ENCODE data around the gene CDH18. TPM values are rescaled to one million over a fixed set of nuclear protein-coding genes. Genes with fewer than 3 reads are reported as not detected.
"Not testable (repeated sequence)": the region's sequence is repeated elsewhere in the genome, so short reads cannot be mapped to it uniquely, and the experiment has no call there.

Gene CDH18
- total RNA-seq, 1 donor from 2014 or later: not detected

DNA sequence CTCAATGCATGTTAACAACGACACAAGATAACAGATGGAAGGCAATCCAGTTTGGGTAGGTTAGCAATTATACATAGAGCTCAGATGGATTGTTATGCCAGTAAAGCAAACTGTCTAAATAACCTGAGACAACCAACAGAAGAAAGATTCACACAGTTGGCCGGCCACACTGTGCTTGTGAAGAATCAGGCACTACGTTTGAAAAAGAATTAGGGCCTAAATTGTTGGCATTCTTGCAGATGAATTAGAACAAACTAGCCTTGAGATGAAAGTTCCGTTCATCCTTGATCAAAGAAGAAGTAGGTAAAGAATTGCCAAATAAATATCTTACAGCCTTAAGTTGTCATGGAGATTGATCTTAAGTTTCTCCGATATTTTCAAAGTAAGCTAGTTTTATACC, 210.6 kb downstream of the CDH18 start:
- Mint-ChIP-seq H3K4me3 (no peak overlapping the region), H3K27ac (no peak overlapping the region), H3K27me3 (no peaks in the 10 kb centered on the region), H3K9me3 (peaks cover 2% of the 10 kb centered on the region), H3K36me3 (ENCODE audit: low read depth) (no peaks in the 10 kb centered on the region), H3K4me1 (no peaks in the 10 kb centered on the region)
- ATAC-seq (ENCODE audit: low read depth) (no peak), DNase-seq (no peak)
- ChIA-PET CTCF (no interaction called here), POLR2A (no interaction called here)
- TF ChIP-seq, protein P1, sequence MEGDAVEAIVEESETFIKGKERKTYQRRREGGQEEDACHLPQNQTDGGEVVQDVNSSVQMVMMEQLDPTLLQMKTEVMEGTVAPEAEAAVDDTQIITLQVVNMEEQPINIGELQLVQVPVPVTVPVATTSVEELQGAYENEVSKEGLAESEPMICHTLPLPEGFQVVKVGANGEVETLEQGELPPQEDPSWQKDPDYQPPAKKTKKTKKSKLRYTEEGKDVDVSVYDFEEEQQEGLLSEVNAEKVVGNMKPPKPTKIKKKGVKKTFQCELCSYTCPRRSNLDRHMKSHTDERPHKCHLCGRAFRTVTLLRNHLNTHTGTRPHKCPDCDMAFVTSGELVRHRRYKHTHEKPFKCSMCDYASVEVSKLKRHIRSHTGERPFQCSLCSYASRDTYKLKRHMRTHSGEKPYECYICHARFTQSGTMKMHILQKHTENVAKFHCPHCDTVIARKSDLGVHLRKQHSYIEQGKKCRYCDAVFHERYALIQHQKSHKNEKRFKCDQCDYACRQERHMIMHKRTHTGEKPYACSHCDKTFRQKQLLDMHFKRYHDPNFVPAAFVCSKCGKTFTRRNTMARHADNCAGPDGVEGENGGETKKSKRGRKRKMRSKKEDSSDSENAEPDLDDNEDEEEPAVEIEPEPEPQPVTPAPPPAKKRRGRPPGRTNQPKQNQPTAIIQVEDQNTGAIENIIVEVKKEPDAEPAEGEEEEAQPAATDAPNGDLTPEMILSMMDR (IDR thresholded peaks at IDR 0.05): no peak
- intact Hi-C loops (cut with micrococcal nuclease): no loop called here

DNA sequence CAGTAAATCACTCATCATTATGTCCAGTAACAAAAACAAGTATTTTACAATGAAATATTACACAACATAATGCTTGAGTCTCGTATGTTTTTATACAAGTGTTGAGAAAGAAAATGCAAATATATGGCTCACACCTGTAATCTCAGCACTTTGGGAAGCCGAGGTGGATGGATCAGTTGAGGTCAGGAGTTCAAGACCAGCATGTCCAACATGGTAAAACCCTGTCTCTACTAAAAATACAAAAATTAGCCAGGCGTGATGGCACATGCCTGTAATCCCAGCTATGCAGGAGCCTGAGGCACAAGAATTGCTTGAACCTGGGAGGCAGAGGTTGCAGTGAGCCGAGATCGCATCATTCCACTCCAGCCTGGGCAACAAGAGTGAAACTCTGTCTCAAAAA, 211.1 kb downstream of the CDH18 start:
- CTCF ChIA-PET; H3K36me3 Mint-ChIP-seq (ENCODE audit: low read depth); DNase-seq; POLR2A ChIA-PET; H3K9me3 Mint-ChIP-seq; ATAC-seq (ENCODE audit: low read depth); H3K4me3 Mint-ChIP-seq; H3K27me3 Mint-ChIP-seq; H3K27ac Mint-ChIP-seq; H3K4me1 Mint-ChIP-seq; intact Hi-C loops (cut with micrococcal nuclease): not testable (repeated sequence)

DNA sequence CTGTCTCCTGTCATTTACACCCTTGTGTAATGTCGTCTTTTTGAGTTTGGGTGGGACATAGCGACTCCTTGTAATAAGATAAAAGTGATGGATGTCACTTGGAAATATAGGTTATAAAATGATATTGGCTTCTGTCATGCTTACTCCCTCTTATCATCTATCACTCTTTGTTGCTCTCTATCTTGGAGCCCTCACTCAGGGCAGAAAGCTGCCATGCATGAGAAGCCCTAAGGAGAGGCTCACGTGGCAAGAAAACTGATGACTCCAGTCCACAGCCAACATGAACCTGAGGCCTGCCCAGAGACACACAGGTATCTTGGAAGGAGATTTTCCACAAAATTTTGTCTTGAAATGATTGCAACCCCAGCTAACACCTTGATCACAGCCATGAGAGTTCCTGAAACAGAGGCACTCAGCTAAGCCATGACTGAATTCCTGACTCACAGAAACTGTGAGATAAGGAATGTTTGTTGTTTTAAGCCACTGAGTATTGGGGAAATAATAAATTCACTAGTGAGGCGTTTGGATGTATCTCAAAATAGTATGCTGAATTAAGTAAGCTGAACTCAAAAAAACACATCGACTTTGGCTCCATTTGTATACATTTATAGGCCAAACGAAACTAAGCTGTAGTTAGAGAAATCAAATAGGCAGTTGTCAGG, 216.7 kb downstream of the CDH18 start:
- ChIA-PET CTCF (no interaction called here), POLR2A (no interaction called here)
- TF ChIP-seq, protein P1 (IDR thresholded peaks at IDR 0.05): no peak
- H3K4me3 Mint-ChIP-seq: no peak overlapping the region
- intact Hi-C loops (cut with micrococcal nuclease): no loop called here
- no peak for ATAC-seq (ENCODE audit: low read depth)
- DNase-seq: no peak
- H3K36me3 Mint-ChIP-seq (ENCODE audit: low read depth): no peaks in the 10 kb centered on the region
- no peaks in the 10 kb centered on the region for H3K27me3 Mint-ChIP-seq
- H3K4me1 Mint-ChIP-seq: no peaks in the 10 kb centered on the region
- H3K9me3 Mint-ChIP-seq: no peaks in the 10 kb centered on the region
- H3K27ac Mint-ChIP-seq: no peak overlapping the region

DNA sequence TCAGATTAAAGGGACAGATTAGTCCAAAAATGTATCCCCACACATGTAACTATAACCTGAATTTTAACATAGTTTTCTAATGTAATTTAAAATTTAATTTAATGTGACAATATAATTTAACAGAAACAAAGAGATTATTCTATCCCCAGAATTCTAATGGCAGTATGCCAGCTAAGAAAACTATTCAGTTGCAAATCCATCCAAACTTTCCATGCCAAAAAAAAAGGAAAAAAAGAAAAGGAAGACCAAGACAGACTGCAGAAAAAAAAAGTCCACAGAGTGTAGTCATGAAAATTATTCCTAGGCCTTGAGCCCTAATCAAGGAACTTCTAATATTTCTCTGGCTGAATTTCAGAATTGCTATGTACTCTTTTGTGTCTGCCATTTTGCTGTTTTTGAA, 217.6 kb downstream of the CDH18 start:
- no peaks in the 10 kb centered on the region for H3K36me3 Mint-ChIP-seq (ENCODE audit: low read depth)
- no peaks in the 10 kb centered on the region for H3K9me3 Mint-ChIP-seq
- intact Hi-C loops (cut with micrococcal nuclease): no loop called here
- ChIA-PET POLR2A (no interaction called here), CTCF (no interaction called here)
- no peaks in the 10 kb centered on the region for H3K4me1 Mint-ChIP-seq
- DNase-seq (no peak), ATAC-seq (ENCODE audit: low read depth) (no peak)
- no peak overlapping the region for H3K27ac Mint-ChIP-seq
- TF ChIP-seq, protein P1 (IDR thresholded peaks at IDR 0.05): no peak
- H3K27me3 Mint-ChIP-seq: no peaks in the 10 kb centered on the region
- H3K4me3 Mint-ChIP-seq: no peak overlapping the region

DNA sequence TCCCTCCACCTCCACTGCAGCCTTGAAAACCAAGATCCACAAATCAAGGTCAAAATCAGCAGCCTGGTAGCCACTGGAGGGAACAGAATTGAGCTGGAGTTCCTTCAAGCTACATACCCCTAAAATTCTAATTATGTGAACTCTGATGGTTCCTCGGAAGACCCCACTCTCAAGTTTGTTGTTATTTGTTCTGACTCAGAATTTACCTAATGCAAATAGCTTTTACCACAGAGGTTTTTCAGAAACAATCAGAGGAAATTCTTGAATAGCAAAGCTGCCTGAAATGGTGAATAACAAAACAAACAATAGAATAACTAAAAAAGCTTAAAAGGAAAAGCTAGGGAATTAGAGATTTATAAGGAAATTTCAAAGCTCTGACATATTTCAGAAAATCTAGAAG, 220.0 kb downstream of the CDH18 start:
- Mint-ChIP-seq H3K4me3 (no peak overlapping the region), H3K9me3 (peaks cover 2% of the 10 kb centered on the region), H3K4me1 (no peaks in the 10 kb centered on the region), H3K27ac (no peak overlapping the region), H3K36me3 (ENCODE audit: low read depth) (no peaks in the 10 kb centered on the region), H3K27me3 (no peaks in the 10 kb centered on the region)
- DNase-seq: no peak
- TF ChIP-seq, protein P1 (IDR thresholded peaks at IDR 0.05): no peak
- ChIA-PET POLR2A (no interaction called here), CTCF (no interaction called here)
- intact Hi-C loops (cut with micrococcal nuclease): no loop called here
- no peak for ATAC-seq (ENCODE audit: low read depth)

DNA sequence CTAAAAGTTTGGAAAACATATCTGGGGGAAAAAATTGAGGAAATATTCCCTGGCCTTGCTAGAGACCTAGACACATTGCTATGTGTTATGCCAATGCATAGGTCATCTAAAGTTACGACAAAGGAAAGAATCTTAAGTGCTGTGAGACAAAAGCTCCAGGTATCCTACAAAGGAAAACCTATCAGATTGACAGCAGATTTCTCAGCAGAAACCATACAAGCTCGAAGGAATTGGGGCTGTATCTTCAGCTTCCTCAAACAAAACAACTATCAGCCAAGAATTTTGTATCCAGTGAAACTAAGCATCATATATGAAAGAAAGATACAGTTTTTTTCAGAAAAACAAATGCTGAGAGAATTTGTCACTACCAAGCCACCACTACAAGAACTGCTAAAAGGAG, 234.4 kb downstream of the CDH18 start:
- ChIA-PET POLR2A (no interaction called here), CTCF (no interaction called here)
- no peak for DNase-seq
- intact Hi-C loops (cut with micrococcal nuclease): no loop called here
- no peak overlapping the region for H3K27ac Mint-ChIP-seq
- no peaks in the 10 kb centered on the region for H3K27me3 Mint-ChIP-seq
- peaks cover 4% of the 10 kb centered on the region for H3K9me3 Mint-ChIP-seq
- no peaks in the 10 kb centered on the region for H3K4me1 Mint-ChIP-seq
- TF ChIP-seq, protein P1 (IDR thresholded peaks at IDR 0.05): no peak
- ATAC-seq (ENCODE audit: low read depth): no peak
- no peak overlapping the region for H3K4me3 Mint-ChIP-seq
- H3K36me3 Mint-ChIP-seq (ENCODE audit: low read depth): no peaks in the 10 kb centered on the region

Measured in activated B cell treated with CpG ODN at 0.5 μM for 24 hours (primary cell).